ENCODE data around the gene PSMD2.
A peak's percentile ranks its signal among the peaks of the same experiment; 100 is the strongest.

PSMD2 gene

DNA sequence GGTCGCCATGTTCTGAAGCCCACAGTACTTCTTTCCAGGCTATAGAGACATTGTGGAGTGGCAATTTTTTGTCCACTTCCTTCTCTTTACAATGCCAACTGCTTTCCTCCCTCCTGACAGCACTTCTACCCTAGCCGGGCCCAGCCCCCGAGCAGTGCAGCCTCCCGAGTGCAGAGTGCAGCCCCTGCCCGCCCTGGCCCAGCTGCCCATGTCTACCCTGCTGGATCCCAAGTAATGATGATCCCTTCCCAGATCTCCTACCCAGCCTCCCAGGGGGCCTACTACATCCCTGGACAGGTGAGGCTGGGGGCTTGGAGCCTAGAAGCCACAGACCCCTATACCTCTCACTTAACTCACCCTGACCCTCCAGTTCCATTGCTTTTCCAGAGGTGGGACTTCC lies 18.2 kb downstream of the PSMD2 start:
- DNase-seq (ENCODE audit: low spot score), result no peak

DNA sequence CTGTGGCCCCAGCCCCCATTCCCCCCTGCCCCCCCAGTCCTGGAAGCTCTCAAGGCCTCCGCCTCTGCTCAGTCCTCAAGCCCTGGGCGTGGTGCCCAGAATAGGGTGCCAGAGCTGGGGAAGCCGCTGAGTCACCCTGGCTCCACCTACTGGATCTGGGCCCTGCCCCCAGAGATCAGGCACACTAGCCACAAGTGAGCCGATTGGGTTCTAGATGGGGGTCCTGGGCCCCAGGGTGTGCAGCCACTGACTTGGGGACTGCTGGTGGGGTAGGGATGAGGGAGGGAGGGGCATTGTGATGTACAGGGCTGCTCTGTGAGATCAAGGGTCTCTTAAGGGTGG lies 21.0 kb downstream of the PSMD2 start:
- peak; percentile 98 for DNase-seq (ENCODE audit: low spot score)

DNA sequence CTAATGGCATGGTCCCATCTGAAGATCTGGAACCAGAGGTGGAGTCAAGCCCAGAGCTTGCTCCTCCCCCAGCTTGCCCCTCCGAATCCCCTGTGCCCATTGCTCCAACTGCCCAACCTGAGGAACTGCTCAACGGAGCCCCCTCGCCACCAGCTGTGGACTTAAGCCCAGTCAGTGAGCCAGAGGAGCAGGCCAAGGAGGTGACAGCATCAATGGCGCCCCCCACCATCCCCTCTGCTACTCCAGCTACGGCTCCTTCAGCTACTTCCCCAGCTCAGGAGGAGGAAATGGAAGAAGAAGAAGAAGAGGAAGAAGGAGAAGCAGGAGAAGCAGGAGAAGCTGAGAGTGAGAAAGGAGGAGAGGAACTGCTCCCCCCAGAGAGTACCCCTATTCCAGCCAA lies 22.6 kb downstream of the PSMD2 start:
- no peak for DNase-seq (ENCODE audit: low spot score)

DNA sequence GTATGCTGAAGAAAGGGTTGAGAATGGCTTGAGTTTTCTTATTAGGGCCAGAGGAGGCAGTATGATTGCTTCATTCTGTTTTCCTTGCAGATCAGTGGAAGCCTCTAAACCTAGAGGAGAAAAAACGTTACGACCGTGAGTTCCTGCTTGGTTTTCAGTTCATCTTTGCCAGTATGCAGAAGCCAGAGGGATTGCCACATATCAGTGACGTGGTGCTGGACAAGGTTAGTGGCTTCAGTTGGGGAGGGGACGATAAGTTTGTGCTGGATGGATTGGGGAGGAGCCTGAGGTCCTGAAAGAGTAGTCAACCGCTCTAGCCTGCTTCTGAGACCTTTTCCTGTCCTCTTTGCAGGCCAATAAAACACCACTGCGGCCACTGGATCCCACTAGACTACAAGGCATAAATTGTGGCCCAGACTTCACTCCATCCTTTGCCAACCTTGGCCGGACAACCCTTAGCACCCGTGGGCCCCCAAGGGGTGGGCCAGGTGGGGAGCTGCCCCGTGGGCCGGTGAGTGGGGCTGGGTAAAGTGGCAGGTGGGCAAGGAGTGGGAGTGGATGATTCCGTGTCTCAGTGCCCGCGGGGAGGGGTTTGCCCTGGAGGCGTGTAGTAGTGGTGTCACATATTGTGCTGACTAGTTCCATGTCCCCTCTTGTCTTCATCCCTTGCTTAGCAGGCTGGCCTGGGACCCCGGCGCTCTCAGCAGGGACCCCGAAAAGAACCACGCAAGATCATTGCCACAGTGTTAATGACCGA lies 23.9 kb downstream of the PSMD2 start:
- DNase-seq (ENCODE audit: low spot score), result peak; percentile 47

DNA sequence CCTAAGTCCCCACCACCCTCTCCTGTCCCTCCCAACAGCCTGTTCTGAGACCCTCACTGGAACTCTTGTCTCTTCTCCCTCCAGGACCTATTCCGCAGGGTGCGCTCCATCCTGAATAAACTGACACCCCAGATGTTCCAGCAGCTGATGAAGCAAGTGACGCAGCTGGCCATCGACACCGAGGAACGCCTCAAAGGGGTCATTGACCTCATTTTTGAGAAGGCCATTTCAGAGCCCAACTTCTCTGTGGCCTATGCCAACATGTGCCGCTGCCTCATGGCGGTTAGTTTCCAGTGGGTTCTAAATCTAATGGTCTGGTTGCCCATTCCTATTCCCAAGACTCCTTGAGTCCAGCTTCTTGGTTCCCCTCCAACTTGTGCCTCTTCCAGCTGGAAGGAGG lies 24.7 kb downstream of the PSMD2 start:
- peak; percentile 1 for DNase-seq (ENCODE audit: low spot score)

DNA sequence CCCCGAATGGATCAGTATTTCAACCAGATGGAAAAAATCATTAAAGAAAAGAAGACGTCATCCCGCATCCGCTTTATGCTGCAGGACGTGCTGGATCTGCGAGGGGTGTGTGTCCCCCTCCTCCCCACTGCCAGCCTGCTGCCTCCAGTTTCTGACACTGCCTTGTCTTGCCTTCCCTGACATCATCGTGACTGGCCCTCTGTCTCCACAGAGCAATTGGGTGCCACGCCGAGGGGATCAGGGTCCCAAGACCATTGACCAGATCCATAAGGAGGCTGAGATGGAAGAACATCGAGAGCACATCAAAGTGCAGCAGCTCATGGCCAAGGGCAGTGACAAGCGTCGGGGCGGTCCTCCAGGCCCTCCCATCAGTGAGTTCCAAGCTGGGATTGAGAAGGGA lies 26.2 kb downstream of the PSMD2 start:
- DNase-seq (ENCODE audit: low spot score), result peak; percentile 0

DNA sequence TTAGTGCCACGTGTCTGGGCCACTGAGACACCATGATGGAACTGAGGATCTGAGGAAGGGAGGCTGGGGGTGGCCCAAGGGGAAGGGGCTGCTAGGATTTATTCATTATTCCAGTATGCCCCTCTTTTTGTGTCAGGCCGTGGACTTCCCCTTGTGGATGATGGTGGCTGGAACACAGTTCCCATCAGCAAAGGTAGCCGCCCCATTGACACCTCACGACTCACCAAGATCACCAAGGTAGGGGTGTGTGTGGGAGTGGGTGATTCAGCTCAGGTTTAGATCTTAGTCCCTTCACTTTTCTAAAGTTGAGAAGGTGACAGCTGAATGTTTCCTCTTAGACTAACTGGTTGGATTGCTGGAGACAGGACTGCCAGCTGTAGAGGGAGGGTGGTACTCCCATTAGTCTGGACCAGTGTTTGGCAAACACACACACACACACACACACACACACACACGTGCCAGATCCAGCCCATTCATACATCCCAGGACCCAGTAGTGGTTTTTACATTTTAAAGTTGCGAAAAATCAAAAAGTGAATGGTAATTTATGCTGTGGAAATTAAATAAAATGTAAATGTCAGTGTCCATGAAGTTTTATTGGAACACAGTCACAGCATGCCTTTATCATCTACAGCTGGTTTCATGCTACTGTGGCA lies 26.8 kb downstream of the PSMD2 start:
- DNase-seq (ENCODE audit: low spot score), result peak; percentile 1

DNA sequence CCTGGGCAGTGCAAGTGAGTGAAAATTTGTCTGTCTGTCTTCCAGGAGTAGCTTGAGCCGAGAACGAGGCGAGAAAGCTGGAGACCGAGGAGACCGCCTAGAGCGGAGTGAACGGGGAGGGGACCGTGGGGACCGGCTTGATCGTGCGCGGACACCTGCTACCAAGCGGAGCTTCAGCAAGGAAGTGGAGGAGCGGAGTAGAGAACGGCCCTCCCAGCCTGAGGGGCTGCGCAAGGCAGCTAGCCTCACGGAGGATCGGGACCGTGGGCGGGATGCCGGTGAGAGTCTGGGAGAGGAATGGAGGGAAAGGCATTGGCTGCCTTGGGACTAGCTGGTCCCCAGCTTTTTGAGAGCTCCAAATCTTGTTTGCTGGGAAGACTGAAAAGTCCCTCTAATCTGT lies 28.1 kb downstream of the PSMD2 start:
- no peak for DNase-seq (ENCODE audit: low spot score)

DNA sequence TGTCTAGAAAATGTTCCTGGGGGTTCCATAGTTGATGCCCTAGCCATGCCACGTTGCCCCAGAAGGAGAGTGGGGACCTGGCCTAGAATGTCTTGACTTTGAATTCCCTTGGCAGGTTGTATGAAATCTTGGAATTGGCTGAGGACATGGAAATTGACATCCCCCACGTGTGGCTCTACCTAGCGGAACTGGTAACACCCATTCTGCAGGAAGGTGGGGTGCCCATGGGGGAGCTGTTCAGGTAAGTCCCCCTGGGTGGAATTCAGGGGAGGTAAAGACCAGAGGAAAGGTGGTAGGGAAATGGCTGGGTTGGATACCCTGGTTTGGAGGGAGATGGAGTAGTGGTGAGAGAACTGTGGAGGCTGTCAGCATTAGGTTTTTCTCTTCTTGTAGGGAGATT lies 29.5 kb downstream of the PSMD2 start:
- DNase-seq (ENCODE audit: low spot score), result no peak

DNA sequence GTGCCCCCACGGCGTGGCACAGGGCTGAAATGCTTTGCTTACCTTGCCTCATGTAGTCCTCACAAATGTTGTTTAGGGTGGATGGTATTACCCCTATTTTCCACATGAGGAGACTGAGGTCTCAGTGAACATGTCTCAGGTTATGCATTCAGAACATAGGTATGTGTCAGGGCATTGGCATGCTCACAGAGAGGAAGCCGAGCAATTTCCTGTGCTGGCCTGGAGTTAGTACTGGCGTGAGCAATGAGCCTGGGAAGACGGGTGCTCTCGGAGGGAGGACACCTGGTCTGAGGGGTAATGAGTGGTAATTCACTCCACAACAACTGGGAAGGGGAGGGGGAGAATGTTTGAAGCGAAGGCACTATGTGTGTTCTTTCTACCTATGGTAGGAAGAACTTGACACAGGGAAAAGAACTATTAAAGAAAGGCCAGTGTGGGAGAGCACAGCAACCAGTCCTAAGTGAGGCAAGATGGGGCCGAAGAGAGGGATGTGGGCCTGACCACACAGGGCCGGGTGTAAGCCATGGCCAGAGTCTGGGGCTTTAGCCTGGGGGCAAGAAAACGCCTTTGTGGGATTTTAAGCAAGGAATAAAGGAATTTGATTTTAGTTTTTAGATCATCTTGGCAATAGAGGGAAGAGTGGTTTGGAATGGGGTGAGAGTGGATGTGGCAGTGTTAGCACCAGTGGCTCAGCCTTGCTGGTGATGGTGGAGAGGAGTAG lies 33.5 kb downstream of the PSMD2 start:
- DNase-seq (ENCODE audit: low spot score), result peak; percentile 69

DNA sequence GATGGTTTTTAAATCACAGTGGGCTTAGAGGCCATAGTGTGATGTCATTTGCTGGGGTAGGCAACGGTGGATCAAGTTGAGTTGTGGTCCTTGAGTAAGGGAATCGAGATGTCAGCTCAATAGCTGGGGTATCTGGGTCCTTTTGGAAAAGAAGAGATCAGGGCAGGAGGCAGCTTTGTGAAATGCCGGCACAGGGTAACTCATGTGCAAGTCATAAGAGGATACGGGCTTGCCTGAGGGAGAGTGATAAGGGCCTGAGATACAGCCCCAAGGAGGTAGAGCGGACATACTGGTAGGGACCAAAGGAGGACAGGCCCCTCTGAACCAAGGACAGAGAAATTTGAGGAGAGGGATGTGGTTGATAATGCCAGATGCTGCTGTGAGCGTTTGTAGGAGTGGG lies 34.1 kb downstream of the PSMD2 start:
- no peak for DNase-seq (ENCODE audit: low spot score)

DNA sequence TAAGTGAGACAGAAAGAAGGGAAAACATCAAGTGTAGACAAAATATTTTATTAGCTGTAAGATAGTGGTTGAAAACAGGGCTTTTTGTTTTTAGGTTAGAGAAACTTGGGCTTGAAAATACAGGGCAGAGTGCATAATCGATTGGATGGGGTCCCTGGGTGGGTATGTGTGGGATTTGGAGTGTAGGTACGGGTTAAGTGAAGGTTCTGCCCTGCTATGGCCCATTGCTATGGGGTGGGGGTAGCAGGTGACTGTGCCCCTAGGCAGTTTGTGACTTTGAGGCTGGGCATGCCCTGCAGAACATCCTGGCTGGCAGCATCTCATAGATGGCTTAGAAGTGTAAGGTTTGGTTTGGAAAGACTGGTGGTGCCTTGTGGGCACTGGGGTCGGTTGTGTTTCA lies 34.7 kb downstream of the PSMD2 start:
- no peak for DNase-seq (ENCODE audit: low spot score)

DNA sequence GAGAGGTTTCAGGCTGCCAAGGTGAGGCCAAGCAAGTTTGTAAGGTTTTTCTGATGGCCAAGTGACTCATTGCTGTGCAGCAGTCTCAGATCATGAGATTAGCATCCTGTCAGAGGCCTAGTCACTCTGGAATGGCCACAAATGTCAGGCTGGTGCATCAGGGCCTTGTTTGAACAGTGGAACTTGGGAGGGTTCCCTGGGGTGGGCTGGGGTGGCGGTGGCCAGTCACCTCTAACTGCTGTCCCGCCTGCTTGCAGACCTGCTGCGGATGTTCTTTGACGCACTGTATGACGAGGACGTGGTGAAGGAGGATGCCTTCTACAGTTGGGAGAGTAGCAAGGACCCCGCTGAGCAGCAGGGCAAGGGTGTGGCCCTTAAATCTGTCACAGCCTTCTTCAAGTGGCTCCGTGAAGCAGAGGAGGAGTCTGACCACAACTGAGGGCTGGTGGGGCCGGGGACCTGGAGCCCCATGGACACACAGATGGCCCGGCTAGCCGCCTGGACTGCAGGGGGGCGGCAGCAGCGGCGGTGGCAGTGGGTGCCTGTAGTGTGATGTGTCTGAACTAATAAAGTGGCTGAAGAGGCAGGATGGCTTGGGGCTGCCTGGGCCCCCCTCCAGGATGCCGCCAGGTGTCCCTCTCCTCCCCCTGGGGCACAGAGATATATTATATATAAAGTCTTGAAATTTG lies 35.6 kb downstream of the PSMD2 start:
- no peak for DNase-seq (ENCODE audit: low spot score)

DNA sequence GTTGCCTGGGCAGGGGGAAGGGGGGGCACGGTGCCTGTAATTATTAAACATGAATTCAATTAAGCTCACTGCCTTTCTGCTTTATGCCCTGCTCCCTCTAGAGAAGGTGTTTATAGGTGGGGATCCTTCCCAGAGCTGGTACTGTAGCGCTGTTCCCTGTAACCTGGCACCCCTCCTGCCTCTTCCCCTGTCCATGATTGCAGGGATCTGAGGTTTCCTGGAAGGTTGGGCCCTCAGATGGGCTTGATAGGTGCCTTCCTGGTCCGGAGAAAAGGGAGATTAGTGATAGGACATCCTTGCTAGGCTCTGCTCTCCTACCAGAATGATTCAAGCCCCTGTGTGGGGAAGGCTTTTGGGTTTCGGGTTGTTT lies 36.2 kb downstream of the PSMD2 start:
- no peak for DNase-seq (ENCODE audit: low spot score)

DNA sequence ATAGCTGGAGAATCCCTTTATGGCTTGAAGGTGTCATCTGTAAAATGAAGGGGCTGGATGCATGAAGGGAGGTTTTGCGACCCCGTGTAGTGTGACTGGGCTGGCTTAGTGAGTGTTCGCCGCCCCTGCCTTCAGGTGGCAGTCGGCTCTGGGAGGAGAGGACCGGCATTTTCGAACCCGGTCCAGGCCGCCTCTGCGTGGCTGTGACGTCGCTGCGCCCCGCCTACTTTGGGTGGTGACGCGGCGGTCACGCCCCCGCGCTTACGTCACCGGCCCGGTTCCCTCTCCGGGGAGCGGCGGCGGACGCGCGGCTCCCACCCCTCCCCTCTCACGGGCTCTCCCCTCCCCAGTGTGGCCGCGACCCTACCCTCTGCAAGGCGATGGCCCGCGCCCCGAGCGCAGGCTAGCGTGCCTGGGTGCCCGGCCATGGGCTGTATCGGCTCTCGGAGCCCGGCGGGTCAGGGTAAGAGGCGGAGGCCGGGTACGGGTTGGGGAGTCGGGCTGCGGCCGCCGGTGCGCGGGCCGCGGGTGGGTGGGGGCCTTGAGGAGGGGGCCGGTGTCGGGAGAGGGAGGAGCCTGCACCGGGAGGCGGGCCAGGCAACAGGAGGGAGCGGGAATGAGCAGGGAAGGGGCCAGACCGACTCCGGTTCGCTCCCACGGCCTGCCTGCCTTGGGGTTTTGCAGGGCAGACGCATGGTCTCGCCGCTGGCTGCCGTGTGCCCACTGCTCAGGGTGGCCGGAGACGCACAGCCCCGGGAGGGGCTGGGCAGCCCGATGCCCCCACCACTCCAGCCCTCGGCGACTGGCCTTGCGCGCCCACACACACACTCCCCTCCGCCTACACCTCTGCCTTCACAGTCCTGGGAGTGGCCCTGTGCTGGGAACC lies 36.9 kb downstream of the PSMD2 start:
- DNase-seq (ENCODE audit: low spot score), result peak; percentile 91

DNA sequence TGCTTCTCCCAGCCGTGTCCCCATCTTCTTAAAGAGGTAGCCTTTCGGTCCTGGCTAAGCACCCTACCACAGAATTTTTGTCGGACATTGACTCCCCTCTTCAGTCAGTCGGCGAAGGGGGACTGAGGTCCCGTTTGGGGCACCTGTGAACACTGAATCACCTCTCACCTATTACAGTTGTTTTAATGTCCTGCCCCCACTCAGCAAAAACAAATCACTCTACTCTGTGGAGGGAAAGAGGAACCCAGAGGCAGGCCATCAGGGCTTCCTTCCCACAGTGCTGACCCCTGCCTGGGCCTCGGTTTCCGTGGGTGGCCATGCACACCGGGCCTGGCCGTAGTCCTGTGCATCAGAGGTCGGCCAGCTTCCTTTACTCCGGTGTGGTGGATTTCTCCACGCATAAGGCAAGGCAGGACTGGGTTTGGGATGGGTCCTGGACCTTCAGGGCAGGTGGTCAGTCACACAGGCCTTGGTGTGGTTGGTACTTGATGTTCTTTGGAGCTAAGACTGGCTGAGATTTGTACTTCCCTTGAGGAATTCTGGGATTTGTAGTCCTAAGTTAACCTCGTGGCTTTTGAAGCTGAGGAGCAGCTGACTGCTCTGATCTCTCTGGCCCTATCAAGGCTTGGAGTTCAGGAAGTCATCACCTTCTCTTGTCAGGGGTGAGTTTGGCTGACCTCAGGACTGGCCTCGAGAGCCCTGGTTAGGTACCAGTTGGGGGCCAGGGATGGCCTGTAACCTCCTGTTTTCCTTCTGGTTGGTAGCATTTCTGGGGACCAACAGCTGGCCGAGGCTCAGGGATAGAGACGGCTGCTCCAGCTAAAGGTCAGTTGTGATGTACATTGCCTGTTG lies 37.7 kb downstream of the PSMD2 start:
- DNase-seq (ENCODE audit: low spot score), result peak; percentile 69

DNA sequence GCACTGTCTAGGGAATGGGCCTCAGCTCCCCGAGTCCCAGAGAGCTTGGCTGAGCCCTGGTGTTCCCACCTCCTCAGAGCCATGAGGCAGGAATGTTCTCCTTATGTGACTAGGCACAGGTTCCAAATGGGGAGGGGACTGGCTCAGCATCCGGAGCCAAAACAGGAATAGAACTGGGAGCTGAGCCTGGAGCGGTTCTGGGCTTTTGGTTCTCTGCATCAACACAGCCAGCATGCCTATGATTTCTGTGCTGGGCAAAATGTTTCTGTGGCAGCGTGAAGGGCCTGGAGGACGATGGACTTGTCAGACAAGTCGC lies 38.3 kb downstream of the PSMD2 start, which contains the start of gene FAM131A:
TSS of gene FAM131A (plus strand) at position 202 of the 316 bp plus-strand sequence. CDS start at position 233, 31 bp downstream.
- peak; percentile 47 for DNase-seq (ENCODE audit: low spot score)

DNA sequence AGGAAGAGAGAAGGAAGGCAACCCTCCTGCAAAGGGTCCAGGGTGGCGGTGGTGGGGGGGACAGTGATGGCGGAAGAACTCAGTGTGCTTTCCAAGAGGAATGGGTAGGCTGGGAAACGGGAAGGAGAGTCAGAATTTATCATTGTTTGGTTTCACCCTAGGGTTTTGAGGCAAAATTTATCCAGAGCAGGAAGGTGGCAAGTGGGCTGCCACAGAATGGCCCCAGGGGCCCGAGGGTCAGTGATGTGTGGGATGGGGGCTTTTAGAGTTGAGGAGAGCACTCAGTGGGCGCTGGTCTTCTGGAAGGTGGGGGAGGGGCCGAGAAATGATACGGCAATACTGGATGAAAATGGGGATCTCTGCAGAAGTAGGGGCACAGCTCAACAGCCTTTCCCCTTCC lies 38.9 kb downstream of the PSMD2 start:
- DNase-seq (ENCODE audit: low spot score), result no peak

DNA sequence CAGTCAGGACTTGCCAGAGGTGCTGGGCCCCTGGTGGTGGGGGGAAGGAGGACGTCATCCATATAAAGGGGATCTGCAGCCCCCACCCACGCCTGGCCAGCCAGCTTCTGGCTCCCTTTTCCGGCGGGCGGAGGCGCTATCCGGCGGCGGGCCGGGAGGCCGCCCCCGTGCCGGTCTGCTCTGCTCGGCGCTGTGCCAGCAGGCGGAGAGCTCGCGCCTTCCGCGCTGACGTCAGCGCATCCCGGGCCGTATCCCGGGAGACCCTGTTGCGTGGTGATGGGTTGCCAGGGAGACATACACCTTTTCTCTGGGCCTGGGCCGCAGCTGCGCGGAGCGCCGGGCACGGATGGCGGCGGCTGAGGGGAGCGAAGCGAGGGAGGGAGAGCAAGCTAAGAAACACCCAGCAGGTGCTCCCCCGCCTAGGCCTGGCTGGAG lies 39.5 kb downstream of the PSMD2 start:
- DNase-seq (ENCODE audit: low spot score), result peak; percentile 56

DNA sequence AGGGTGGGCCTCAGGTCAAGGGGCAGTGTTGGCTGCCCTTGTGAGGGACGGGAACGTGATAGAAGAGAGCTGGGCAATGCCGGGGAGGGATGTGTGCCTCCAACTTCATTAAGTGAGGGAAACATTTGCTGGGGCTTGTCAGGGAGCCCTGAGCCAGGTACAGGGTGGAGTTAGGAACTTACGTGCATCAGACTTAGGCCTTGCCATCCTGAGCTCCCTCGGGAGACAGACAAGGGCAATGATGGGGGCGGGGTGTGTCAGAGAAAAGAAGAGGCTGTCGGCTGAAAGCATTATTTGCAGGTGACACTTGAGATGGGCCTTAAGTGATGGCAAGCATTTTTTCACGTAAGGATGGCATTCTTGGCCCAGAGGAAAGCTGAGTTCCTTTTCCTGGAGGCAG lies 40.0 kb downstream of the PSMD2 start:
- DNase-seq (ENCODE audit: low spot score), result no peak
